22Rv1 (cell line): ENCODE measurements around the gene FOXP1.

ENCODE experiments used
- H3K27ac ChIP-seq: fragments of 450-650 bp; 2 replicates; pipeline ENCODE4 v1.5.1; 2017
- CTCF ChIP-seq: fragments of 450-650 bp; IDR thresholded peaks from 2 replicates; pipeline ENCODE4 v1.5.1; 2017; ENCODE audit warnings: mild to moderate bottlenecking
- ZFX ChIP-seq: fragments of 450-650 bp; IDR thresholded peaks from 2 replicates; pipeline ENCODE4 v1.6.1; 2017; ENCODE audit warnings: antibody characterized with exemption, borderline replicate concordance

FOXP1 gene

GRCh38 chr3:71061037-71061436 is 522.5 kb downstream of the FOXP1 start:
- no peak overlapping the region for H3K27ac ChIP-seq
- no peak for TF ChIP-seq CTCF
- no peak for TF ChIP-seq ZFX

- TF ChIP-seq CTCF (no peak), ZFX (no peak)
- H3K27ac ChIP-seq: no peak overlapping the region
These were observed 523.0 kb downstream of the FOXP1 start for GRCh38 chr3:71060536-71060935.

GRCh38 chr3:71057526-71057894 is 526.0 kb downstream of the FOXP1 start:
- no peak overlapping the region for H3K27ac ChIP-seq

GRCh38 chr3:71056327-71056726 is 527.2 kb downstream of the FOXP1 start:
- no peak overlapping the region for H3K27ac ChIP-seq
- TF ChIP-seq CTCF (no peak), ZFX (no peak)

More at GRCh38 chr3:71057526-71057894, 526.0 kb downstream of the FOXP1 start:
- no peak for TF ChIP-seq CTCF
- TF ChIP-seq ZFX: no peak

GRCh38 chr3:71055257-71056001 is 528.1 kb downstream of the FOXP1 start:
- no peak overlapping the region for H3K27ac ChIP-seq
- TF ChIP-seq ZFX (no peak), CTCF (no peak)

- no peak for TF ChIP-seq ZFX
- no peak for TF ChIP-seq CTCF
- H3K27ac ChIP-seq: no peak overlapping the region
These were observed 529.2 kb downstream of the FOXP1 start for GRCh38 chr3:71054312-71054711.

GRCh38 chr3:71053495-71053894 is 530.0 kb downstream of the FOXP1 start:
- H3K27ac ChIP-seq: no peak overlapping the region

More at GRCh38 chr3:71053495-71053894, 530.0 kb downstream of the FOXP1 start:
- no peak for TF ChIP-seq ZFX
- no peak for TF ChIP-seq CTCF
